ENCODE measurements around the gene FGFR4.

- TF ChIP-seq PBX3 (IDR thresholded peaks at IDR 0.05) (no peak), EP300 (IDR thresholded peaks at IDR 0.05; ENCODE audit: borderline replicate concordance in 1 of 2, low read depth in 1 of 2, low read length in 1 of 2) (no peak)
These were observed 49.8 kb upstream of the FGFR4 start for GRCh38 chr5:177036921-177037320.
